ENCODE results near the gene CC2D2A.

DNA sequence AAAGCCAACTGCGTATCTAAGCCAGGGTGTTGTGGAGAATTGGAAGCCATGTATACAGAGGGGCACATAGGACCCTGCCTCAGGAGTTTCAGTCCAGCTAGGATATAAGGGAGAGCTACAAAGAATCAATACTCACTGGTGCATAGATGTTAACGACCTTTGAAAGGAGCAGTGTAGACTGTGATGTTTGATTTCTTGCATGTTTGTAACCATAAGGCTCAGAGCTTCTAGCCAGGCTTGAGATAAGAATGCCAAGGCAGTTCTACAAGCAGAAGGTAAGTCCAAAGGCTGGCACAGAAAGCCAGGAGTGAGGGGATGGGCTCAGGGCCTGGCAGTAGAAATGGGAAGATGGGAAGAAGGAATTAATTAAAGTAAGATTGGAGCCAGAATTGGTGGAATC, 75.7 kb downstream of the CC2D2A start:
- TF ChIP-seq TAF1 (IDR thresholded peaks at IDR 0.05; ENCODE audit: low read depth, low read length) = no peak
- no peak for TF ChIP-seq POLR2A (IDR thresholded peaks at IDR 0.05; ENCODE audit: low read depth, low read length)

Data from GM12891 (cell line).